ENCODE data around the gene MINDY1. TPM values are rescaled to one million over a fixed set of nuclear protein-coding genes. Genes with fewer than 3 reads are reported as not detected.

The MINDY1 gene
- total RNA-seq, 2 experiments from 2014 or later = 8.5 to 13.8 TPM

DNA sequence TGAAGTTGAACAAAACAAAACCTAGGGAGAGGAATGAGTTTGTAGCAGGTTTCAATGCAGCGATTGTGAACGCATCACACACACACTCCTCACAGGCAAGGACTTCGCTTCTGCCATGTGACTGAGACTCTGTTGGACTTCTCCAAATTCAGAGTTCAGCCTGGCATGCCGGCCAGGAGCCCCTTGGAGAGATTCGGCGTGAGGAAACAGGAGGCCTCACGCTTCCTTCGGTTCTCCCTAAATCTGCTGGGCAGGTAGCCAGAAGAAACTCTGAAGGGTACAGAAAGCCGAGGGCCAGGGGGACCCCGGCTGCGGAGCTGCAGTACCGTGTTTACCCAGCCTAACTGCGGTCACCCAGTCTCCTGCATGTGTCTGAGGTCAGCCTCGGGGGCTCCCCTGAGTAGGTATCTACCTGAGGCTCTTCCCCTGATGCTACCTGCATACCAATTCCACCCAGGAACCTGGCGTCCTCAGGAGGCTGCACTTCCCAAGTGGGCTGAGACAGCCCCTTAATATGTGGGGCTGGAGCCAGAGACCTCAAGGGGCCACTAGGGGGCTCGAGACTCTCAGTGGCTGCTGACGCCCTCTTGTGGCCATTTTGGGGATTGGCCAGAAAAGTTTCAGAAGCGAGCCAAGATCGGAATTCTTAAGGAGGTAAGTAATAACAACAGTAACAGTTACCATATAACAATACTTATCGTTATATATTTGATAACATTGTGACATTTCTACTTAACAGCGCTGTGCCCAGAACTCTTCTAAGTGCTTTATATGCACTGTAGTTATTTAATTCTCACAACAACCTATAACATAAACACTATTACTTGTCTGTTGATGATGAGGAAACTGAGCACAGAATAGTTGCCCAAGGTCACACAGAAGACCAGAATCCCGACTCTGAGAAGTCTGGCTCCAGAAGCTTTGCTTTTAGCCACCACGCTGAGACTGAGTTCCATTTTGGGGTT is 27.3 kb downstream of the MINDY1 start:
- intact Hi-C loops (cut with micrococcal nuclease; ENCODE audit: unreplicated experiment) = loop anchor here (1.0 to 10.0 kb wide), 4 partner anchors 15 to 515 kb away; partner anchors contain the start of genes ENSA and MINDY1
- CTCF ChIA-PET (ENCODE audit: unreplicated experiment) = no interaction called here

DNA sequence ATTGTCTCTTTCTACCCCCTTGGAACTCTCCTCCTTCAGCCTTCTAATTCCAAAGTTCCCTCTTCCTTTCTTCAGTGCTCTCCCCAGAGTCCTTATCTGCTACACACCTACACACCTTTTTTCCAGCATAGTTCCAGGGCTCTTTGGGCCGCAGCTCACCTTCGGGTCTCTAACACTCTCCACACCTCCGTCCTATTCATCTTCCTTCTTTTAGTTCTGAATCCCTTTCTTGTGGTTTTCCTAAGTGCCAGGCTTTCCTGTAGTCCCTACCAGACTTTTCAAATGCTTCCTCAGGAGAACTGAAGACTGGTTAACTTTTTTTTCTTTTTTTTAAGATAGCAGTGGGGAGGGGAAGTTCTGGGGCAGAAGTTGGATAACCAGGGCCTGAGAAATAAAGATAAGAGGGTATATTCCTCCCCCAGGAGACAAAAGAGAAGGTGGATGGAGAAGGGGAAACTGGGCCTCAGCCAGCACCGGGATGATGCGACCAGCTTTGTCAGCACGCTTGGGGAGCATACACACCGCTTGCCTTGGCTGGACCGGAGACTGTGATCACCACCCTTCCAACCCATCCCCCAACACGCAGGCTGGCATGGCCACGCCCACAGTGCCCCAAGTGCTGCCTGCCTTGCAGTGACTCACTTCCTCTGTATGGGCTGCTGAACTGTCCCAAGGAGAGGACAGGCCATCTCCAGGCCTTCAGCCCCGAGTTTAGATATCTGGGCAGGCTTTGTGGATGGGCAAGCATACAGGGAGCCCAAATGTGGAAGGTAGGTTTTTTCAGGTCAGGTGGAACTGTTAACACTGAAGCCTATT is 29.6 kb downstream of the MINDY1 start:
- ChIA-PET CTCF (ENCODE audit: unreplicated experiment) (interaction anchor here (1.6 kb wide), 1 partner anchor 30 kb away, joined by 6 read pairs; the partner anchor contains the start of gene MINDY1), POLR2A (interaction anchor here (0.5 to 0.7 kb wide), 4 partner anchors 10 to 284 kb away, joined by 3 to 4 read pairs (median 3); no protein-coding TSS in a partner anchor)
- Histone ChIP-seq H3K4me3 (ENCODE audit: low read depth, low read length, poor library complexity, severe bottlenecking) (no peak overlapping the region), H3K4me1 (ENCODE audit: insufficient read depth, low read length, poor library complexity, severe bottlenecking) (peaks cover 53% of the 10 kb centered on the region), H3K4me2 (ENCODE audit: low read length) (peak overlapping the region; percentile 49), H3K36me3 (ENCODE audit: insufficient read depth, low read length) (peaks cover 2% of the 10 kb centered on the region; the same call in 1 of the 2 replicates), H3K79me2 (ENCODE audit: insufficient read depth, low read depth, low read length) (peaks cover 20% of the 10 kb centered on the region; the same call in 1 of the 2 replicates), H4K20me1 (ENCODE audit: insufficient read depth, low read length) (no peaks in the 10 kb centered on the region), H3K9me3 (ENCODE audit: low read length) (no peaks in the 10 kb centered on the region), H3K27ac (ENCODE audit: low read depth, low read length, poor library complexity, severe bottlenecking) (no peak overlapping the region), H3K9me2 (ENCODE audit: insufficient read depth, low read length) (no peaks in the 10 kb centered on the region), H2AFZ (ENCODE audit: low read length) (peak overlapping the region; percentile 7; the same call in 1 of the 2 replicates)
- DNase-seq (ENCODE audit: low spot score) = peak; percentile 67
- no peak for TF ChIP-seq EZH2phosphoT487 (IDR thresholded peaks at IDR 0.05; ENCODE audit: borderline replicate concordance, low read depth, low read length)
- TF ChIP-seq, protein P1, sequence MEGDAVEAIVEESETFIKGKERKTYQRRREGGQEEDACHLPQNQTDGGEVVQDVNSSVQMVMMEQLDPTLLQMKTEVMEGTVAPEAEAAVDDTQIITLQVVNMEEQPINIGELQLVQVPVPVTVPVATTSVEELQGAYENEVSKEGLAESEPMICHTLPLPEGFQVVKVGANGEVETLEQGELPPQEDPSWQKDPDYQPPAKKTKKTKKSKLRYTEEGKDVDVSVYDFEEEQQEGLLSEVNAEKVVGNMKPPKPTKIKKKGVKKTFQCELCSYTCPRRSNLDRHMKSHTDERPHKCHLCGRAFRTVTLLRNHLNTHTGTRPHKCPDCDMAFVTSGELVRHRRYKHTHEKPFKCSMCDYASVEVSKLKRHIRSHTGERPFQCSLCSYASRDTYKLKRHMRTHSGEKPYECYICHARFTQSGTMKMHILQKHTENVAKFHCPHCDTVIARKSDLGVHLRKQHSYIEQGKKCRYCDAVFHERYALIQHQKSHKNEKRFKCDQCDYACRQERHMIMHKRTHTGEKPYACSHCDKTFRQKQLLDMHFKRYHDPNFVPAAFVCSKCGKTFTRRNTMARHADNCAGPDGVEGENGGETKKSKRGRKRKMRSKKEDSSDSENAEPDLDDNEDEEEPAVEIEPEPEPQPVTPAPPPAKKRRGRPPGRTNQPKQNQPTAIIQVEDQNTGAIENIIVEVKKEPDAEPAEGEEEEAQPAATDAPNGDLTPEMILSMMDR (conservative IDR thresholded peaks at IDR 0.05; ENCODE audit: low read length) = no peak
- intact Hi-C loops (cut with micrococcal nuclease; ENCODE audit: unreplicated experiment) = loop anchor here (5.0 to 10.0 kb wide), 2 partner anchors 350 to 512 kb away; partner anchors contain the start of gene ENSA
- no TSS peak for BruUV-seq (replicated peaks)

More for the DNA sequence above, 27.3 kb downstream of the MINDY1 start:
- Histone ChIP-seq H3K9me2 (ENCODE audit: insufficient read depth, low read length) (no peaks in the 10 kb centered on the region), H3K36me3 (ENCODE audit: insufficient read depth, low read length) (no peaks in the 10 kb centered on the region; the same call in 1 of the 2 replicates), H3K4me1 (ENCODE audit: insufficient read depth, low read length, poor library complexity, severe bottlenecking) (peaks cover 44% of the 10 kb centered on the region), H4K20me1 (ENCODE audit: insufficient read depth, low read length) (no peaks in the 10 kb centered on the region), H3K9me3 (ENCODE audit: low read length) (no peaks in the 10 kb centered on the region), H3K79me2 (ENCODE audit: insufficient read depth, low read depth, low read length) (no peaks in the 10 kb centered on the region), H3K4me2 (ENCODE audit: low read length) (peak overlapping the region; percentile 31), H3K27ac (ENCODE audit: low read depth, low read length, poor library complexity, severe bottlenecking) (no peak overlapping the region), H3K4me3 (ENCODE audit: low read depth, low read length, poor library complexity, severe bottlenecking) (no peak overlapping the region), H2AFZ (ENCODE audit: low read length) (peak overlapping the region; percentile 59)
- peak; percentile 92 for DNase-seq (ENCODE audit: low spot score)
- no peak for TF ChIP-seq EZH2phosphoT487 (IDR thresholded peaks at IDR 0.05; ENCODE audit: borderline replicate concordance, low read depth, low read length)
- TF ChIP-seq, protein P1 (conservative IDR thresholded peaks at IDR 0.05; ENCODE audit: low read length) = peak; percentile 100
- POLR2A ChIA-PET = interaction anchor here (0.5 to 1.2 kb wide), 5 partner anchors 11 to 284 kb away, joined by 3 to 5 read pairs (median 3); no protein-coding TSS in a partner anchor
- no TSS peak for BruUV-seq (replicated peaks)

Data from OCI-LY7 (cell line).